IMR-90 (cell line): ENCODE results near the gene ST3GAL3.

Source experiments
- CEBPB ChIP-seq: IDR thresholded peaks from 2 replicates; pipeline ENCODE4 v1.6.1; 2012; ENCODE audit warnings: low read depth, low read length, improper control_type of control experiment
- CHD1 ChIP-seq: IDR thresholded peaks from 2 replicates; pipeline ENCODE4 v1.6.1; 2012; ENCODE audit warnings: low read depth, low read length, improper control_type of control experiment
- CTCF ChIP-seq: conservative IDR thresholded peaks from 2 replicates; pipeline ENCODE4 v1.5.1; 2012; ENCODE audit warnings: mild to moderate bottlenecking, low read depth, low read length, improper control_type of control experiment
- FOS ChIP-seq: fragments of 150-350 bp; IDR thresholded peaks from 2 replicates; pipeline ENCODE4 v1.6.1; 2016; ENCODE audit warnings: low read depth, low read length
- MAZ ChIP-seq: IDR thresholded peaks from 2 replicates; pipeline ENCODE4 v1.6.1; 2012; ENCODE audit warnings: low read depth, mild to moderate bottlenecking, low read length, improper control_type of control experiment, moderate library complexity, borderline replicate concordance
- POLR2A ChIP-seq: IDR thresholded peaks from 2 replicates; pipeline ENCODE4 v1.6.1; 2012; ENCODE audit warnings: mild to moderate bottlenecking, low read depth, low read length
- RFX5 ChIP-seq: IDR thresholded peaks from 2 replicates; pipeline ENCODE4 v1.8.0; 2012; ENCODE audit warnings: low read depth, mild to moderate bottlenecking, low read length, moderate library complexity
- SMC3 ChIP-seq: fragments of 150-350 bp; IDR thresholded peaks from 2 replicates; pipeline ENCODE4 v1.6.1; 2016; ENCODE audit warnings: low read depth, mild to moderate bottlenecking, antibody characterized with exemption, low read length, moderate library complexity

GRCh38 chr1:43921022-43921421, 213.7 kb downstream of the ST3GAL3 start:
- TF ChIP-seq CTCF (no peak), POLR2A (no peak), SMC3 (no peak), CHD1 (no peak), FOS (no peak), MAZ (no peak), CEBPB (no peak), RFX5 (no peak)
